Measurements from ENCODE around the gene GPER1. TPM values are rescaled to one million over a fixed set of nuclear protein-coding genes. Genes with fewer than 3 reads are reported as not detected.
"Not testable (repeated sequence)": the region's sequence is repeated elsewhere in the genome, so short reads cannot be mapped to it uniquely, and the experiment has no call there.

GPER1 gene
- total RNA-seq, 1 experiment from 2014 or later, result 2.3 TPM

GRCh38 chr7:1115171-1116045 is 27.5 kb downstream of the GPER1 start:
- not testable (repeated sequence) for DNase-seq (ENCODE audit: extremely low read depth, low read depth)

- not testable (repeated sequence) for DNase-seq (ENCODE audit: extremely low read depth, low read depth)
Observed at GRCh38 chr7:1116383-1117008, 28.6 kb downstream of the GPER1 start.

GRCh38 chr7:1117321-1117928 is 29.5 kb downstream of the GPER1 start:
- DNase-seq (ENCODE audit: extremely low read depth, low read depth), result no peak

GRCh38 chr7:1119201-1119600 is 31.3 kb downstream of the GPER1 start:
- DNase-seq (ENCODE audit: extremely low read depth, low read depth), result no peak

GRCh38 chr7:1120791-1121190 is 32.9 kb downstream of the GPER1 start:
- DNase-seq (ENCODE audit: extremely low read depth, low read depth), result no peak

GRCh38 chr7:1121476-1121875 is 33.6 kb downstream of the GPER1 start:
- no peak for DNase-seq (ENCODE audit: extremely low read depth, low read depth)

- DNase-seq (ENCODE audit: extremely low read depth, low read depth), result no peak
Observed at GRCh38 chr7:1121886-1122831, 34.2 kb downstream of the GPER1 start.

GRCh38 chr7:1122832-1123501 is 35.1 kb downstream of the GPER1 start:
- DNase-seq (ENCODE audit: extremely low read depth, low read depth), result no peak

- DNase-seq (ENCODE audit: extremely low read depth, low read depth), result no peak
Observed at GRCh38 chr7:1123715-1124114, 35.8 kb downstream of the GPER1 start.

- DNase-seq (ENCODE audit: extremely low read depth, low read depth), result no peak
Observed at GRCh38 chr7:1124164-1124563, 36.3 kb downstream of the GPER1 start.

GRCh38 chr7:1124816-1125602 is 37.1 kb downstream of the GPER1 start:
- DNase-seq (ENCODE audit: extremely low read depth, low read depth), result peak; percentile 20

GRCh38 chr7:1125603-1125969 is 37.7 kb downstream of the GPER1 start:
- no peak for DNase-seq (ENCODE audit: extremely low read depth, low read depth)

- DNase-seq (ENCODE audit: extremely low read depth, low read depth), result no peak
Observed at GRCh38 chr7:1127001-1127400, 39.1 kb downstream of the GPER1 start.

- no peak for DNase-seq (ENCODE audit: extremely low read depth, low read depth)
Observed at GRCh38 chr7:1129431-1129830, 41.5 kb downstream of the GPER1 start.

- no peak for DNase-seq (ENCODE audit: extremely low read depth, low read depth)
Observed at GRCh38 chr7:1130021-1130990, 42.4 kb downstream of the GPER1 start.

- no peak for DNase-seq (ENCODE audit: extremely low read depth, low read depth)
Observed at GRCh38 chr7:1131471-1132265, 43.8 kb downstream of the GPER1 start.

GRCh38 chr7:1134951-1135350 is 47.0 kb downstream of the GPER1 start:
- no peak for DNase-seq (ENCODE audit: extremely low read depth, low read depth)
